Central memory CD4-positive, alpha-beta T cell (primary cell): ENCODE data around the gene ANKRD34A.
"Not testable (repeated sequence)": the region's sequence is repeated elsewhere in the genome, so short reads cannot be mapped to it uniquely, and the experiment has no call there.

Experiments used
- DNase-seq: peaks from one replicate; pipeline ENCODE4 v3.0.0; 2022

The ANKRD34A gene

DNA sequence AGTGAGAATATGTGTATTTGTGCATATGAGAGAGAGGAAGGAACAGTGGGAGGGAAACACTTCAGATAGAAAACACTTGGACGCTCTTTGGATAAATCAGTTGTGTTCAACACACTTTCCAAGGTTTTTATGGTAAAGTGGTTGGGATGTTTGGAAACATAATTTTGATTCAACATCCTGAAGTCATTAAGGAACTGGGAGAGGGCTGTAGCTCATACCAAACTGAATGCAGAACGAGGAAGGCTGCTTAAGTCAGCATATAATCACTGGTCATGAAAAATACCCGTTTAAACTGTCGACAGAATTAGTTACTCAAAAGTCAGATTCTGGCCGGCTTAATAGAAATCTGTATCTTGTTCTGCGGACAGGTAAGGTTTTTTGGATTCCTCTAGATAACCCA lies 21.5 kb downstream of the ANKRD34A start:
- no peak for DNase-seq

DNA sequence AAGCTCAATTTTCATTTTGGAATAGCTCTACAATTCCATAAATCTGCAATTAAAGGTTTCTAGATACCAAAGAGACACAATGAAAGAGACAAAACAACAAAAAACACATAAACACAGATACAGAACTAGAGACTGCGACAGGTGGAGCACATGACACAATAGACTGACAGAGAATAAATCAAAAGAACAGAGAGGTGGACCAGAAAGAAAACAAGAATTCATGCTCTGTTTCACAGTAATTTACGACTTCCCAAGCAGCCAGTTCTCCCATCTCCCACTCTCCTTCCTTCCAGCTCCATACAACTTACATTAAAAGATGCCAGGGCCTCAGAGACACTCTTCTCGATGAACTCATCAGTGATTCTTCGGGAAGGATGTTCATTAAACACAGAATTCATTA lies 22.0 kb downstream of the ANKRD34A start:
- no peak for DNase-seq

DNA sequence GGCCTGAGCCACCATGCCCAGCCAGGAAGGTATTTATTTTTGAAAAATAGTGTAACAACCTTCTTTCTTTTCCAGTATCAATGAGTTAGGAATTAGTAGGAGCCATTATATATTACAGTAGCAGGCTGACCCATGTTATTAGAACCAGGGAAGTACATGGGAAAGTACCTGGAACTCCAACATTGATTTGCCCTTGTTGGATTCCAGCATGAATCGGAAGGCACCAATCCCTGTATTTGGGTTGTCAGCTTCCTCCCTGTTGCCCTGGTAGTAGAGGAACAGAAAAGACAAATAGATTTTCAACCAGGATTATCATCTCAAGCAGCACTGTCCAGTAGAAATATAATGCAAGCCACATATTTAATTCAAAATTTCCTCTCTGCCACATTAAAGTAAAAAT lies 26.9 kb downstream of the ANKRD34A start:
- no peak for DNase-seq

DNA sequence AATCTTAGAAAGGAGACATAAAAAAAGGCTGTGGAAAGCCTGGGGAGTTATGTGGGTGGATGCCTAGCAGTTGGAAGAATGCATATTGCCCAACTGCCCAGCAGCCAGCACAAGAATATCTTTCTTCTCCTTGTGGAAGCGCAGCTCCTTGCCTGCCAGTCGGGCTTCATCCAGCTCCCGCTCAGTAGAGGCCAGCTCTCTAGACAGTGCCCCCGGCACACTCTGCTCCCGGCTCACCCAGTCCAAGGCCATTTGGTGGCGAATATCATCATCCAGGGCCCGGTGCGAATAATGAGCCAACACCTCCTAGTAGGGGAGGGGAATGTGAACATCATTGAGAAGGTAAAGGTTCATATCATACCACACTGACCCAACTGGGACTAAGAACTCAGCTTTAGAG lies 28.1 kb downstream of the ANKRD34A start:
- no peak for DNase-seq

DNA sequence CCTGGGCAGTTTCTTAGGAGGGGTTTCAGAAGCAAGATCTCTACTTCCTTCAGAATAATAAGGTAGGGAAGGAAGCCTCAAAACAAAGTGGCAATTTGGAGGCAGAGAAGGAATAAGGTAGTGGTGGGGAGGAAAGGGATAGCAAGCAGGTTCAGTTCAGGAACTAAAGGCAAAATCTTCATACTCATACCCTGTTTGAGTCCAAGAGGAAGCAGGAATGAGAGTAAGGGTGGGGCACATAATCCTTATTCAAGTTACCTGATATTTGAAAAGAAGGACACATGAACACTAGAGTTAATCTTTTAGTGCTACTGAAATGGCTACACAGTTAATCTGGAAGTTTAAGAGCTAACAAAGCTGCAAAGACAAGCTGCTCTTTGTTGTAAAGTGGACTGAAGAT lies 28.7 kb downstream of the ANKRD34A start:
- no peak for DNase-seq

DNA sequence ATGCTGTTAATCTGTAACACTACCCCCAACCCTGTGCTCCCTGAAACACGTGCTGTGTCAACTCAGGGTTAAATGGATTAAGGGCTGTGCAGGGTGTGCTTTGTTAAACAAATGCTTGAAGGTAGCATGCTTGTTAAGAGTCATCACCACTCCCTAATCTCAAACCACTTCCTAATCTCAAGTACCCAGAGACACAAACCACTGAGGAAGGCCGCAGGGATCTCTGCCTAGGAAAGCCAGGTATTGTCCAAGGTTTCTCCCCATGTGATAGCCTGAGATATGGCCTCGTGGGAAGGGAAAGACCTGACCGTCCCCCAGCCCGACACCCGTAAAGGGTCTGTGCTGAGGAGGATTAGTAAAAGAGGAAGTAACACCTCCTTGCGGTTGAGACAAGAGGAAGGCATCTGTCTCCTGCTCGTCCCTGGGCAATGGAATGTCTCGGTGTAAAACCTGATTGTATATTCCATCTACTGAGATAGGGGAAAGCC lies 31.8 kb downstream of the ANKRD34A start:
- DNase-seq, result peak; percentile 58

DNA sequence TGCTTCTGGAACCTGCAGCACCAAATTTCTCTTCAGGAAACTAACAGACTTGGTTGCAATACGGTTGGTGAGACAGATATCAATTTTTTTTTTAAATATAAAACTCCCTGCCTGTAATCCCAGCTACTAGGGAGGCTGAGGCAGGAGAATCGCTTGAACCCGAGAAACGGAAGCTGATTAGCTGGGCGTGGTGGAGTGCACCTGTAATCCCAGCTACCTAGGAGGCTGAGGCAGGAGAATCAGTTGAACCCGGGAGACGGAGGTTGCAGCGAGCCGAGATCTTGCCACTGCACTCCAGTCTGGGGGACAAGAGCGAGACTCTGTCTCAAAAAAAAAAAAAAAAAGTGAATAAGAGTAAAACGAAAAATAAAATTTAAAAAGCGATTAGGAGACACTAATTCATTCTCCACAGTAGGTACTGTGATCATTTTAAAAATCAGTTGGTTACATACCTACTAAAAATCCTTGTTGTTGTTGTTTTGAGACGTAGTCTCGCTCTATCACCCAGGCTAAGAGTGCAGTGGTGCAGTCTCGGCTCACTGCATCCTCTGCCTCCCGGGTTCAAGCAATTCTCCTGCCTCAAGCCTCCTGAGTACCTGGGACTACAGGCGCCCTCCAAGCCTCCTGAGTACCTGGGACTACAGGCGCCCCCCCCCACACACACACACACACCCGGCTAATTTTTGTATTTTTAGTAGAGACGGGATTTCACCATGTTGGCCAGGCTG lies 36.3 kb downstream of the ANKRD34A start:
- DNase-seq, result no peak

DNA sequence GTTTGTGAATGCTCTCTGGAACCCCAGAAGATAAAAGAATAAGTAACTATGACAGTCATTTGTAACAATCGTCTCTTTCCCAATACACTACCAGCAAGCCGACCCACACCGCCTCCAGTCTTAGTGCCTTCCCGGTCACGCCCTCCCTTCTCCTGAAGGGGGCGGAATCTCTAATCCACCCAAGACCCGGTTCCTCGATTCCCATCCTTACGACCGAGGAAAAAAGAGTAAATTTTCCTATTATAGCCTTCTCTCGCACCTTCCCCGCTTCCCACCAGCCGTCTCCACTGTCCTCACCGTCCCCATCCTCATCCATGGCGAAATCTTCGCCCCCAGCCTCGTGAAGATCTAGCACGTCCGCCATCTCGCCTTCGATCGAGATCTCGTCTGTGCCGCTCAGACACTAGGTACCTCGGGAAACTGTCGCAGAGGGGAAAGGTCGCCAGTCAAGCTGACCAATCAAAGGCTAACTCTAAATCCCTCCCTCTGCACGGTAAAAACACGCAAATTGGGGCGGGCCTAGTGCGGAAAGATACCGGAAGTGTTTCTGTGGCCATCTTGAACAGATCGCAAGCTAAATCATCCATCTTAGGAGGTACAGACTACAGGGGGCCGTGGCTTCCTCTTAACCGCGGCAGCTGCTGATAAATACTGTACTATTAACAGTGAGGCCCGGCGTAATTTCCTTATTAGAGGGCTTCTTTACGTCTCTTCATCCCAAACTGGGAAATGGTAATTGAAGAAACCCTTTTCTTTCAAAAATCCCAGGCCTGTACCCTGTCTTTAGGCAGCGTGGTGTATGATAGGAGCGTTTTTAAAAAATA lies 37.1 kb downstream of the ANKRD34A start, which contains the start of gene RBM8A:
Gene RBM8A, minus strand, starts transcription at position 422 of the 824 bp plus-strand sequence. Its CDS starts 58 bp downstream, at position 364.
- DNase-seq, result peak; percentile 97

DNA sequence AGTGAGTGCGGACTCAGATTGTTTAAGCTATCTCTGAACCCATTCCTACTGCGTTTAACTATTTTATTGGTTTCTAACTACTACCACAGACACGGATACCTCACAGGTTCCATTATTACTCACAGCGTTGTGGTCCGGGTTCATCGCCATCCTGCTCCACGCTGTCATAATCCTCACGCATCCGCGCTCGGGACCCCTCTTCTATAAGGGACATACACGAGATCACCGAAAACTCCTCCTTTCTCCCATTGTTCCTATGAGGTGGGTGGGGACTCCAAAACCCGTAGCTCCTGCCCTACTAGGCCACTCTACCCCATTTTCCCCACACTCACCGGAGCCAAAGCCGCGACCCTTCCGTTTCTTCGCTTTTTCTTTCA lies 37.7 kb downstream of the ANKRD34A start:
- DNase-seq, result no peak

DNA sequence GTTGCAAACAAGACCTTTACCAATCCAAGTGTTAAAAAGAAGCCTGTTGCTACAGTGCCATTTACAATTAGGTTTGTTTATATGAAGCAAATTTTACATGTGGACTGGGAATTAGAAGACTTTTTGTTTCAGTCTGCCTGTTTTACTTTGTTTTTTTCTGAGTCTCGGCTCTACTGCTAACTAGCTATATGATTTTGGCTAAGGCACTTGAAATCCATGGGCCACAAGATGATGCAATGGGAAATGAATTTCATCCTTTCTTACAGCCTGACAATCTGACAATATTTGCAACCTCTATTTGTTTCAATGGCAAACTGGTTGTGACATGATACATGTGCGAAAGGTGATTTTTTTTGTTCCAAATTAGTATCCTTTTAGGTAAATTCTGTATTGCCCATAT lies 42.1 kb downstream of the ANKRD34A start:
- DNase-seq, result no peak

DNA sequence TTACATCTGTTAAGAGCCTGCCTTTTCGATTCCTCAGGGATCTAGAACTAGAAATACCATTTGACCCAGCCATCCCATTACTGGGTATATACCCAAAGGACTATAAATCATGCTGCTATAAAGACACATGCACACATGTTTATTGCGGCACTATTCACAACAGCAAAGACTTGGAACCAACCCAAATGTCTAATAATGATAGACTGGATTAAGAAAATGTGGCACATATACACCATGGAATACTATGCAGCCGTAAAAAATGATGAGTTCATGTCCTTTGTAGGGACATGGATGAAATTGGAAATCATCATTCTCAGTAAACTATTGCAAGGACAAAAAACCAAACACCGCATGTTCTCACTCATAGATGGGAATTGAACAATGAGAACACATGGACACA lies 44.1 kb downstream of the ANKRD34A start:
- not testable (repeated sequence) for DNase-seq

DNA sequence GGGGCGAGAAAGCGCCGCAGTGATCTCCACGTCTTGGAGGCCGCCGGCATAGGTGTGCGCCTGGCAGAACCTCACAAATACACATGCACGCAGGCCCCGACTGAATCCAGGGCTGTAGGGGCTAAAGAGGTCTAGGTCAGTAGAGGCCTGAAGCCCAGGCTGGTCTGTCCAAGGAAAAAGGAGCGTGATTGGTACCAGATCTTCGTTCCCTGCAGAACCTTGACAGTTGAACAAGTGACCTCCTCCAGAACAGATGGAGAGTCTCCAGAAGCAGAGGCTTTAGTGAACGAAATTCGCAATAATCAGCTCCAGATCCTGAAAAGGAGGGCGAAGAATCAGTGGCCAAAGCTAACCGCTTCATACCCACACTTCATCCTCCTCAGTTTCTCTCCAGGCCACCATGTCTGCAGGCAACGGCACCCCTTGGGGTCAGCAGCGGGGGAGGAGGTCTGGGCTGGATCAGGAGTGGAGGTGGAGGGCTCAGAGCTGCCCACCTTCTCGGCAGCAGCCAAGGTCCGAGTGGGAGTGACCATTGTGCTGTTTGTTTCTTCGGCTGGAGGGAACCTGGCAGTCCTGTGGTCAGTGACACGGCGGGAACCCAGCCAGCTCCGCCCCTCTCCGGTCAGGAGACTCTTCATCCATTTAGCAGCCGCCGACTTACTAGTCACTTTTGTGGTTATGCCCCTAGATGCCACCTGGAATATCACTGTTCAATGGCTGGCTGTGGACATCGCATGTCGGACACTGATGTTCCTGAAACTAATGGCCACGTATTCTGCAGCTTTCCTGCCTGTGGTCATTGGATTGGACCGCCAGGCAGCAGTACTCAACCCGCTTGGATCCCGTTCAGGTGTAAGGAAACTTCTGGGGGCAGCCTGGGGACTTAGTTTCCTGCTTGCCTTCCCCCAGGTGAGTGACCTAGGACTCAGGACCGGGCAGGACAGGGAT lies 45.1 kb downstream of the ANKRD34A start:
- no peak for DNase-seq

DNA sequence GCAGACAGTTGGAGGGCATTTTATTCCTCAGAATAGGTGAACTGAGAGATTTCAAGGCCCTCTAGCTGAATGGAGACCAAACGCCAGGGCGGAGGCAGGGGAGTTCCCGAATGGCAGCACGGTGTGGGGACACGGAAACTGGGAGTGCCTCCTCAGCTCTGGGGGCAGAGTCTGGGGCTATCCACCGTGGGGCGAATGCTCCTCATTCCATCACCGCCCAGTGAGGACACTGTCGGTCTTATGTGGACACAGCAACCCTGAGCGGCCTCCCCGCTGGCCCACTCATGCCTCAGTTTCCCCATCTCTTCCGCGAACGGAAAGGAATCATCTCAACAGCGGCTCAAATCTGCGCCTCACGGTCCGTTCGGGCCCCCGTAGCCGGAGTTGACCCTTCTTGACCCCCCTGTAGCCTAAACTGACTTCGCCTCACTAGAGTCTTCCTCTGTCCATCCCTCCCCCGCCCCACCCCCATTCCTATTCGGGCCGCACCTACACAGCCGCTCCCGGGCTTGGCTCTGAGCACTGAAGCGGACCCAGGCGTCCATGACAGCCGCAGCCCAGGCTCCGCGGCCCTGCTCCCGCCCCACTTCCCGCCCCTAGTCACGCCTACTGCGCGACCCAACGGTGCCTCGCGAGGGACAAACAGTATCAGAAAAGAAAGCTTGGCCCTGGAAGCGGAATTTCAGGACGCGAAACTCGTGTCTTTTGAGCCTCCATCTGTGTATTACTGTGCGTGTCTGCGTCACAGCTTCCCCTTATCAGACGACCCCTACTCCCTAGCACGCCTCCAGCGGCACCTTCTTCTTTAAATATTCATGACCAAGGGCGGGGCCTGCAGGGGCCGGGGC lies 46.0 kb downstream of the ANKRD34A start, which contains the start of gene PEX11B:
Gene PEX11B, minus strand, starts transcription at position 574 of the 848 bp plus-strand sequence. Its CDS starts 29 bp downstream, at position 545.
- DNase-seq, result peak; percentile 92

DNA sequence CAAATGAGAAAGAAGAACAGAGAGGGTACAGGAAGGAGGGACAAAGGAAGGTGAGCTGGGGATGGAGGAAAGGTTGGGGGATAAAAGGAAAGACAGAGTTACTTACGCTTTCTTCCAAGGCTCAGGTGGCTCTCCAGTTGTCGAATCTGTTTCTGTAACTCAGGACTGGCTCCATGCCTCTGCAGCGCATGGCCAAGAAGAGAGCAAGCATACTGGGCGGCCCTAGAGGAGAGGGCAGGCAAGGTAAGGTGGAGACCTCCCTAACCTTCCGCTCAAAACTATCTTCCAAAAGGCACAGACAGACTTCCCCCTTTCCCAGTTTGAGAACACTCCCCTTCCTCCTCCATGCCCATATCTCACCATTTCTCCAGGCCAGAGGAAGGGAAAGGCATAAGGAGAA lies 46.8 kb downstream of the ANKRD34A start:
- DNase-seq, result no peak

DNA sequence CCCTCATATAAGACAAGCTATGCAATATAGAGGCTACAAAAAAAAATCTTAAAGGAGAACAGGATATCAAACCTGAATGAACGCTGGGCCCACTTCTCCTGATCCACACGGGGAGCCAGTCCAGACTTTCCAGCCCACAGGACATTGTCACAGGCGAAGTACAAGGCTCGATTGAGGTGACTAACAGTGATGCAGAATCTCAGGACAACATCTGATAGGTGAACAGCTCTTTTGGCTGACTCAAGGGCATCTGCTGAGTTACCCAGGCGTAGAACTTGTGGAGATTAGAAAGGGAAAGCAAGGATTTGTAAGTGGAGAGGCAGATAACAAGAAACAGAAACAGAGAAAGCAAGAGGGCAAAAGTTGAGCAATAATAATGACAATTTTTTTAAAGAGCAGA lies 47.6 kb downstream of the ANKRD34A start:
- DNase-seq, result no peak

DNA sequence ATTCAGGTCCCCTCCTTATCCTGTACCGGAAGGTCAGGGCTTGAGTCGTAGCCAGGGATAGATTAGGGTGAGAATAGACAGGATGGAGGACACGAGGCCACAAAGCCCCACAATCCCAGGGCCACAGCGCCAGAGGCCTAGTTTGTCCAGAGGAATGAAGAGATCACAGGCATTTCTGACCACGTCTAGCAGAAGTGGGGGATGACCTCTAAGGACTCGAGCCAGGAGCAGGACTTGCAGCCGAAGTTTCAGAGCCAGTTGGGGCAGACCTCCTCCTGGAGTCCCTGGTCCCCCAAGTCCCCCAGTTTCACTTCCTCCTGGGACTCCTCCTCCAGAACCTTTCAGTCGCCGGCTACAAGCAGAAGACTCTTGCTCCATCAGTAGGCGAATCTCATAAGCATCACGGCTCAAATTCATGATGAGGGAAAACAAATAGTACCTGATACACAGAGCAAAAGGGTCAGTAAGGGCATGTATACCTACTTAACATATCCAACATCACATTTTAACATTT lies 52.2 kb downstream of the ANKRD34A start:
- no peak for DNase-seq
